HUDEP-2 (cell line): Measurements from ENCODE around the gene MCM5.
"Not testable (repeated sequence)": the region's sequence is repeated elsewhere in the genome, so short reads cannot be mapped to it uniquely, and the experiment has no call there.

ENCODE experiments used
- DNase-seq, 76 experiments: peaks; one replicate each; lab custom pipeline; 2025; ENCODE audit not compliant: unreplicated experiment in 76 of 76; lab: John Stamatoyannopoulos, UW

Gene MCM5

GRCh38 chr22:35467681-35468434, 67.9 kb downstream of the MCM5 start:
- no peak for DNase-seq

DNA sequence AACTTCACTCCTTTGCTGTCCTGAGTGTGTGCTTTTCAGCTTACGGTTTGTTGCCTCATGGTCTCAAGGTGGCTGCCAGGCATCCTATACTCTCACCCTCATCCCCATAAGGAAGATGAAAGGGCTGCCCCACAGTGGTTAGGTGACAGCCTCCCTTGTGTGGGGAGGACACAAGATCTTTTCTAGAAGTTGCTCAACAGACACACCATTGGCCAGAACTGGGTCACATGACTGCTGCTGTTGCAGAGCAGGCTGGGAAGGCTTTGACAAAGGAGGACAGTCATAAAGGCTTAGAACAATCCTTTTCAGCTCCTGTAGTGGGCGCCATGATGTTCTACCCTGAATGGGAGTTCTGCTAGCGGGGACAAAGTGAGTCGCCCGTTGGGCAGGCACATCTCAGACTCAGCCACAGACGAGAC, 71.0 kb downstream of the MCM5 start:
- DNase-seq: no peak

DNA sequence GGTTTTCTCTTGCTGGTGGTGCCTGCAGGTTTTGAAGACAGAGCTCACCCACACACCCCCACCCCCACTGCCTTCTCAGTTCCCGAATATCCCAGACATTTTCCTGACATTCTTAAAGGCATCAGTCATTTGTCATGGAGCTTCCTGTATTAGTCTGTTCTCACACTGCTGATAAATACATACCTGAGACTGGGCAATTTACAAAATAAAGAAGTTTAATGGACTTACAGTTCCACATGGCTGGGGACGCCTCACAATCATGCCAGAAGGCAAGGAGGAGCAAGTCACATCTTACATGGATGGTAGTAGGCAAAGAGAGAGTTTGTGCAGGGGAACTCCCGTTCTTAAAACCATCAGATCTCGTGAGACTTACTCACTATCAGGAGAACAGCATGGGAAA, 71.6 kb downstream of the MCM5 start:
- DNase-seq: not testable (repeated sequence)

DNA sequence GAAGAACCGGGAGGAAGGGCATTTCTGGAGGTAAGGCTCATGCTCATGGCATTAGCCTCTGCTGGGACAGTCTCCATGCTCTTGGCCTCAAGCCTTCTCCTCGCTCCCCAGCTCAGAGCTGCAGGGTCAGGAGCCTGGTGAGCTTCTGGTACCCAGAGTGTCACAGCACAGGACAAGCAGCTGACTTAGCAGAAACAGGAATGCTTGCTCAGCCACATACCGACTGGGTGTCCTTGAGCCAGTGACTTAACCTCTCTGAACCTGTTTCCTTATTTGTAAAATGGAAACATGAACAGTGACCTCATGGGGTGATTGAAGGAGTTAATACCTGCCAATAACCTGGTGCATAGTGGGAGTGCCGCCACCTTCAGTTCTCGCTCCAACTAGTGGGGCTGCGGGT, 72.5 kb downstream of the MCM5 start:
- DNase-seq: no peak

GRCh38 chr22:35473971-35474370, 74.0 kb downstream of the MCM5 start:
- no peak for DNase-seq
